GM21529 (cell line): ENCODE measurements around the gene SLC10A1.
"Not testable (repeated sequence)": the region's sequence is repeated elsewhere in the genome, so short reads cannot be mapped to it uniquely, and the experiment has no call there.

Experiments used
- ATAC-seq: cut with Tn5 transposase; IDR thresholded peaks from one replicate; pipeline ENCODE4 v1.9.1; 2021; ENCODE audit not compliant: unreplicated experiment

SLC10A1 gene

DNA sequence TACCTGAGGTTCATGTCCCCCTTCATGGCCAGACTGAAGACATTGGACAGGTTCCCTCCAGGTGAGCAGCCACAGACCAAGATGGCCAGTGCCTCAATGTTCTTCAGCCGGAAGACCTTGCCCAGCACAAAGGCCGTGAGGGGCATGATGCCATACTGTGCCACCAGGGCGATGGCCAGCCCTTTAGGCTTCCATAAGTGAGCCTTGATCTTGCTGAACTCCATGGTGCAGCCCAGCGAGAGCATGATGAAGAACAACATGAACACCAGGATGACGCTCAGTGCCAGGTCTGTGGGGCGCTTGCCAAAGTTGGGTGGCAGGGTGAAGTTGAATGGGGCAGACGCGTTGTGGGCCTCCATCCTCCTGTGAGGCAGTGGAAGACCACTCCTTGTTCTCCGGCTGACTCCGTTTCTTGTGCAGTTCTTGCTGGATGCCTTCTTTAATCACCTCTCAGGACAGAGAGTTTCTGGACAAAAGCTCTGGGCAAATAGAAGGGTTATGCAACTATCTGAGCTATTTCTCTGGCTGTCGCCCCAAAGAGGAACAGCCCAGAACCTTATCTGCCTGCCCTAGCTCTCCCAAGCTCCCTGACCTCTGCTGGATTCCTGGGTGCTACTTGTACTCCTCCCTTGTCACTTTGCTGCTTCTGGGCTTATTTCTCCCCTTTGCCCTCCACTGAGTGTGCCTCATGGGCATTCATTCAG lies at the start of gene SLC10A1:
Gene SLC10A1, minus strand, starts transcription at position 445 of the 704 bp plus-strand sequence. Its CDS starts 86 bp downstream, at position 359.
- no peak for ATAC-seq

GRCh38 chr14:69845787-69846186 lies 48.7 kb upstream of the SLC10A1 start:
- no peak for ATAC-seq

DNA sequence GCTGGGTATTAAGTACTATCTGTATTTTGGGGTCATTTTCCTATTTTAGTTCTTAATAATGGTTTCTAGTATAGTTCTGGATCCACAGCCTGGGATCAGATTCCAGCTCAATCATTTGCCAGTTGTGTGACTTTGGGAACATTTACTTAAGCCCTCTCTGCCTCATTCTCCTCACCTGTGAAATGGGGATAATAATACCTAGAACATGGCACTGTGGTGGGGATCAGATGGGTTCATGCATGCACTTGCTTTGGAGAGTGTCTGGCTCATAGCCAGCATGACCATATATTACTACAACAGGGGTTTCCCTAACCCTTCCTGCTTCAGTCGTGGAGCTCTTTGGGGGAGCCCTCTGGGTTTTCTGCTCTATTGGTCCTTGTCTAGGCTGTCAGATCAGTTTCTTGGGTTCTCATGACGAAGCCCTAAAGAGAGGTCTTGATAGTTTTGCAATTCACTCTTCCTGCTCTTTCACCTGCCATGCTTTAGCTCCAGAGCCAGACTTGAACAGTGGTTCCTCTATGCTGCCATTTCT lies 48.1 kb upstream of the SLC10A1 start:
- ATAC-seq = no peak

- ATAC-seq = no peak
Measured at GRCh38 chr14:69844171-69844570, 47.1 kb upstream of the SLC10A1 start.

GRCh38 chr14:69842686-69843420 lies 45.8 kb upstream of the SLC10A1 start:
- no peak for ATAC-seq

DNA sequence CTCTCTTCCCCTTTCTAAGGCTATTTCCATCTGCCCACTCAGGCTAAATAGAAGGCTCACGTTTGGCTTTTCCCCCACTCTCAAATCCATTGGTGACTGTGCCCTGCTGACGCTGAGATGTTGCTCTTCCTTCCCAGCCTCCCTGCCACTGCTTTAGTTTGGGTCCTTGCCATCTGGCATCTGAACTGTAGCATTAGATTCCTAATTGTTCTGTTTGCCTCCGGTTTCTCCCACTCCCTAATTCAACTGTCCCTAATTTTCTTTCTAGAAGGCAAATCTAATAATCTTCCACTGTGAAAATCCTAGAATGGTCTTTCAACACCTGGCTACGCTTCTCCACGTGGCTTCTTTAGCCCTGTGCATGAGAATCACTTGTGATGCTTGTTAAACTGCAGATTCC lies 44.6 kb upstream of the SLC10A1 start:
- ATAC-seq = no peak

DNA sequence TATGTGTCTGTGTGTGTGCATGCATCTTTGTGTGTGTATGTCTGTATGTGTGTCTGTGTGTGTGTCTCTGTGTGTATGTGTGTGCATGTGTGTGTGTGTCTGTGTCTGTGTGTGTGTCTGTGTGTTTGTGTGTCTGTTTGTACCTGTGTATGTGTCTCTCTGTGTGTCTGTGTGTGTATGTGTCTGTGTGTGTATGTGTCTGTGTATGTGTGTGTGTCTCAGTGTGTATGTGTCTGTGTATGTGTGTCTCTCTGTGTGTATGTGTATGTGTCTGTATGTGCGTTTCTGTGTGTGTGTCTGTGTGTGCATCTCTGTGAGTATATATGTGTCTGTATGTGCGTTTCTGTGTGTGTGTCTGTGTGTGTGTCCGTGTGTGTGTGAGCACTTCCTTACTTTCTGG lies 42.6 kb upstream of the SLC10A1 start:
- ATAC-seq = no peak

DNA sequence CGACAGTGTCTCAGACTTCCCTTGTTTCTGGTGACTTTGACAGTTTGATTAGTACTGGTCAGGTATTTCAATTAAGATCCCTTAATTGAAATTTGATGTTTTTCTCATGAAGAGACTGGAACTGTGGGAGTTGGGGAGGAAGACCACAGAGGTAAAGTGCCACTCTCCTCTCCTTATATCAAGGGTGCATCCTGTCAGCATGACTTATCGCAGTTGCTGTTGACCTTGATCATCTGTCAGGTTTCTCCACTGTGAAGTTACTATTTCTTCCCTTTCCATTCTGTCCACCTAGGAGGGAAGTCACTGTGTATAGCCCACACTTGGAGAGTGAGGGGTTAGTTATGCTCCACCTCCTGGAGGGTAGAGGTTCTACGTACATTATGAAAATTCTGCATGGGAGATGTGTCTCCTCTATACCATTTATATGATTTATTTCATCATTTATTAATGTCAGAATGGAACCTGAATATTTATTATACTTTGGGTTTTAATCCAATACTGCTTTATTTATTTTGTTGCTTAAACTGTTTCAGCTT lies 41.9 kb upstream of the SLC10A1 start:
- ATAC-seq = no peak

DNA sequence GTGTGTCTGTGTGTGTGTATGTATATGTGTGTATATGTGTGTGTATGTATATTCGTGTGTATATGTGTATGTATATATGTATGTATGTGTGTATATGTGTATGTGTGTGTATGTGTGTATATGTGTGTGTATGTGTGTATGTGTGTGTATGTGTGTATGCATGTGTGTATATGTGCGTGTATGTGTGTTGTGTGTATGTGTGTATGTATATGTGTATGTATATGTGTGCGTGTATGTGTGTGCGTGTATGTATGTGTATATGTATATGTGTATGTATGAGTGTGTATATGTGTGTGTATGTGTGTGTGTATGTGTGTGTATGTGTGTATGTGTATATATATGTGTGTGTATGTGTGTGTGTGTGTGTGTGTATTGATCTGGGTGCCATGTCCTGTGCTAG lies 31.8 kb upstream of the SLC10A1 start:
- ATAC-seq = no peak

DNA sequence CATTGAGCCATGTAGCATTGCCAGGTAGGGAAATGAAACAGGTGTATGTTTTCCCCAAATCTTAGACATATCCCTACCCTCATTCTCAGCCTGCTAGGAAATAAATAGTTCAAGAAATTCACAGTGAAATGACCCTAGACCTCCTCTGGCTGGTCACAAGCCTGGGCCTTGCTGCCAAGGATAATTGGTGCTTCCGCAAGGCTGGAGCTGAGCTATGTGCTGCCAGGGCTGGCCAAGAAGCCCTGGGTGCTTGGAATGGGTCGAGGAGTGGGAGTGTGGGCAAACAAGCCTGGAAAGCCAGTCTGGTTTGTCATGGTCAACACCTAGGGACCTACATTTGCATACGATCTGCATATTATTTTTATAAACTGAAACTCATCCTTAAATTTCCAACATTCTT lies 31.3 kb upstream of the SLC10A1 start:
- no peak for ATAC-seq

DNA sequence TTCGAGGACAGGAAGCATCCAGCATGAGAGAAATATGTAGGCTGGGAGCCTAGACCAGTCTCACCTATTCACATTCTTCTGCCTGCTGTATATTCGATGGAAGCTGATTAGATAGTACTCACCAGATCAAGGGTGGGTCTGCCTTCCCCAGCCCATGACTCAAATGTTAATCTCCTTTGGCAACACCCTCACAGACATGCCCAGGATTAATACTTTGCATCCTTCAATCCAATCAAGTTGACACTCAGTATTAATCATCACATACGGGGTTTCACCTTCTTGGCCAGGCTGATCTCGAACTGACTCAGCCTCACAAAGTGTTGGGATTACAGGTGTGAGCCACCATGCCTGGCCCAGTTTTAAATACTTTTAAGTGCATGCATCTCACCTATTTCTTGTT lies 30.5 kb upstream of the SLC10A1 start:
- no peak for ATAC-seq

- no peak for ATAC-seq
Measured at GRCh38 chr14:69822456-69822855, 25.4 kb upstream of the SLC10A1 start.

- ATAC-seq = no peak
Measured at GRCh38 chr14:69820991-69821390, 23.9 kb upstream of the SLC10A1 start.

GRCh38 chr14:69819607-69820006 lies 22.6 kb upstream of the SLC10A1 start:
- no peak for ATAC-seq

GRCh38 chr14:69818758-69819191 lies 21.7 kb upstream of the SLC10A1 start:
- no peak for ATAC-seq

DNA sequence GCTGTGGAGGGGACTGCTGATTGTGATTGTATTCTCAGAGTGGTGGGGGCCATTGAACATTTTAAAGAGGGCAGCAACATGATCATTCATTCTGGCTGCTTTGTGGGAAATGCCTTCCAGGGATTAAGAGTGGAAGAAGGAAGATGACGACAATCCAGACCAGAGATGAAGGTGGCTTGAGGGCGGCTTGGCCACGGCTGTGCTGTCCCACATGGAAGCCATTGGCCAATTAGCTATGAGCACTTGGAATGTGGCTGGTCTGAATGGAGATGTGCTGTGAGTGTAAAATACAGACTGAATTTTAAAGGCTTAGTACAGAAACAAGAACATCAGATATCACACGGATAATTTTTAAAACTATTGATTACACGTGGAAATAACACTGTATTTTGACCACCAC lies 19.2 kb upstream of the SLC10A1 start:
- no peak for ATAC-seq

GRCh38 chr14:69815556-69815955 lies 18.5 kb upstream of the SLC10A1 start:
- no peak for ATAC-seq

- no peak for ATAC-seq
Measured at GRCh38 chr14:69814397-69814796, 17.4 kb upstream of the SLC10A1 start.

DNA sequence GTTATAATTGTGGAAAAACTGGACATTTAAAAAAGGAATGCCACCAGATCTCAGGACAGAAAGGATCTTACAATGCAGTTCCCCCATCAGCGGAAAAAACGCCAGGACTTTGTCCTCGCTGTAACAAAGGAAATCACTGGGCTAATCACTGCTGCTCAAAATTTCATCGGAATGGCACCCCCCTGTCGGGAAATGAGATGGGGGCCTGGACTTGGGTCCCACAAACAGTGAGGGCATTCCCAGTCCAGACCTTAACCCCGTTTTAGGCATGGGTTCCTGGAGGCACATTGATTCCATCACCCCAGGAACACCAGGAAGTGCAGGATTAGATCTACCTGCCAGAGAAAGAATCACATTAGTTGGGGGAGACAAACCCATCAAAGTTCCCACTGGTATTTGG lies 16.3 kb upstream of the SLC10A1 start:
- ATAC-seq = not testable (repeated sequence)

DNA sequence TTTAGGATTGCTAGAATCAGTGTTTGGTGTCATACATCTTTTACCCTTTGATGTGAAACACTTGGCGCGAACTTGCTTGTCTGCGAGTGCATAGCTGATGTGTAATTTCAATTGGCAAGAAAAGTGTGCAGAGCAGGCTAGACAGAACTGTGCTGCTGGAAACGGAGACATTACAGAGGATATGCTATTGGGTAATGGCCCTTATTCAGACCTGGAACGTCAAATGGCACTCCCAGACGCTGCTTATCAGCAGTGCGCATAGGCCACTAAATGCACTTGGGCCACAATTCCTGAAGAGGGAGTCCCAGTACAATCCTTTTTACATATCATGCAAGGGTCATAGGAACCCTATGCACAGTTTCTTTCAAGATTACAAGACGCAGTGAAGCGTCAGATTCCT lies 15.7 kb upstream of the SLC10A1 start:
- no peak for ATAC-seq

DNA sequence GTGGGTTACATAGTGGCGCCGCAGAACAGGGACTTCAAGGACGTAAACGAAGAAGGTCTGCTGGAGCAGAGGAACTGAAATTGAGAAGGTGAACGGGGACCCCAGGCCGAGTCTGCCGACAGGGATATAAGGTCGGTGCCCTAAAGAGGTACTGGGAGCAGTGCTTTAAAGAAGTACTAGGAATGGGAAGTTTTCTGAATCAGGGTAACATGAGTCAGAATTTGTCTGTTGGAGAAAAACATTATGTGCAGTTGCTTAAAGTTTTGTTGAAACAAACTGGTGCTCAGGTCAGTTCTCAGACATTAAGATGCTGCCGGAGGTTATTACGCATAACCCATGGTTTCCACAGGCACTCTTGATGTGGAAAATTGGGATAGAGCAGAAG lies 14.8 kb upstream of the SLC10A1 start:
- ATAC-seq = no peak

DNA sequence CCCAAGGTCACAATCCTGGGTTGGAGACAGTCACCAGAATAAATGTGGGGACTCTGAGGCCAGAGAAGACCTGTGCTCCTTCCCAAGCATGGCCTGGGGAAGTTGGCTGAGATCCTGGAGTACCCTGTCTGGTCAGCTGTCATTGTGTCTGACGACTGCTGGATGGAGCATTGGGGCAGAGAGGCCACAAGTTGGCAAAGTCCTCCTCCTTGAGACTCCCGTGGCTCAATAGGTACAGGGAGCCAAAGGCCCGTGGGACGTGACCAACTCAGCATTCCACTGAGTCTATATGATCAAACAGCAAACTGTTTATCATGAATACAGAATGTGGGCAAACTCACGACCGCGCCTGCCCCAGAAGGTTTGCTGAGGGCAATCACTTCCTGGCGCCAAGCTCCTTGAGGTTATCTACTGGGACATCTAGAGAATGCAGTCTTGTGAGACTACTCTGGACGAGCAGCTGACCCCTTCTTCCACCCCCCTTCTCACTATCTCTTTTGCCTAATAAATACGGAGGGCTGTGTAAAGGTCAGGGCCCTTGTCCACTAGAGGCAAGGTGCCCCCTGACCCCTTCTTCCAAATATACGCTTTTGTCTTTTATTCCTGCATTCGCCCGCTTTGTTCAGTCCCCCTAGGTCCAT lies 14.3 kb upstream of the SLC10A1 start:
- no peak for ATAC-seq
